ENCODE measurements around the gene TEKT4. TPM values are rescaled to one million over a fixed set of nuclear protein-coding genes. Genes with fewer than 3 reads are reported as not detected.

The TEKT4 gene
- total and polyA plus RNA-seq, 2 of the 13 experiments (the other 11 are each of a cell fraction or from before 2014, with no cell fraction given), result not detected

DNA sequence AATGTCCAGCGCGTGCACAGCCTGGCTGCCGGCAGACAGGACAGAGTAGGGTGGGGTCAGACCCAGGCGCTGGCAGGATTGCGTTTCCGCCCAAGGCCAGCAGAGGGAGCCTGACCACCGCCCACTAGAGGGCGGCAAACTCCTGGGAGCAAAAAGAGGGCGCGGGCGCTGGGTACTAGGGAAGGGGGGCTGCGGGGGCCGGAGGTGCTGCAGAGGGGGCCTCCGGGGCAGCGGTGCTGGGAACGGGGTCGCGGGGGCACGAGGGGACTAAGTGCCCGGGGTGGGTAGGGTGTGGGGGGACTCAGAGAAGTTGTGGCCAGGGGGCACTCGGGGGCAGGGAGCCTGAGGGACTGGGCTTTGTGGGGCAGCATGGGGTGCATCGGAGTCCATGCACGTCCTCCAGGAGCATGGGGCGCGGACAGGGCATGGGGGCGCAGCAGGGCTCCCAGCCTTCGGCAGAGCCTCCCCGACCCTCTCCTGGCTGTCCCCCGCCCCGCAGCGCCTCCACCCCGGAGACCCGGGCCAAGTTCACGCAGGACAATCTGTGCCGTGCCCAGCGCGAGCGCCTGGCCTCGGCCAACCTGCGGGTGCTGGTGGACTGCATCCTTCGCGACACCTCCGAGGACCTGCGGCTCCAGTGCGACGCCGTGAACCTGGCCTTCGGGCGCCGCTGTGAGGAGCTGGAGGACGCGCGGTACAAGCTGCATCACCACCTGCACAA lies 3.2 kb downstream of the TEKT4 start (continued):
- TF ChIP-seq NR2F2 (IDR thresholded peaks at IDR 0.05; ENCODE audit: borderline replicate concordance, low read depth), result no peak
- TF ChIP-seq GABPB1 (CRISPR knock-in tag; IDR thresholded peaks at IDR 0.05), result peak; percentile 47
- TF ChIP-seq ZNF10 (CRISPR knock-in tag; IDR thresholded peaks at IDR 0.05; ENCODE audit: borderline replicate concordance, low read depth), result no peak
- TF ChIP-seq JARID2 (CRISPR knock-in tag; IDR thresholded peaks at IDR 0.05; ENCODE audit: insufficient replicate concordance), result no peak
- no peak for TF ChIP-seq ARID4A (CRISPR knock-in tag; IDR thresholded peaks at IDR 0.05; ENCODE audit: borderline replicate concordance)
- TF ChIP-seq ZNF431 (CRISPR knock-in tag; IDR thresholded peaks at IDR 0.05; ENCODE audit: borderline replicate concordance, low read depth), result no peak
- TF ChIP-seq ZNF274 (CRISPR knock-in tag; IDR thresholded peaks at IDR 0.05), result peak; percentile 62; the same call in 1 of the 2 replicates
- TF ChIP-seq, protein P1, sequence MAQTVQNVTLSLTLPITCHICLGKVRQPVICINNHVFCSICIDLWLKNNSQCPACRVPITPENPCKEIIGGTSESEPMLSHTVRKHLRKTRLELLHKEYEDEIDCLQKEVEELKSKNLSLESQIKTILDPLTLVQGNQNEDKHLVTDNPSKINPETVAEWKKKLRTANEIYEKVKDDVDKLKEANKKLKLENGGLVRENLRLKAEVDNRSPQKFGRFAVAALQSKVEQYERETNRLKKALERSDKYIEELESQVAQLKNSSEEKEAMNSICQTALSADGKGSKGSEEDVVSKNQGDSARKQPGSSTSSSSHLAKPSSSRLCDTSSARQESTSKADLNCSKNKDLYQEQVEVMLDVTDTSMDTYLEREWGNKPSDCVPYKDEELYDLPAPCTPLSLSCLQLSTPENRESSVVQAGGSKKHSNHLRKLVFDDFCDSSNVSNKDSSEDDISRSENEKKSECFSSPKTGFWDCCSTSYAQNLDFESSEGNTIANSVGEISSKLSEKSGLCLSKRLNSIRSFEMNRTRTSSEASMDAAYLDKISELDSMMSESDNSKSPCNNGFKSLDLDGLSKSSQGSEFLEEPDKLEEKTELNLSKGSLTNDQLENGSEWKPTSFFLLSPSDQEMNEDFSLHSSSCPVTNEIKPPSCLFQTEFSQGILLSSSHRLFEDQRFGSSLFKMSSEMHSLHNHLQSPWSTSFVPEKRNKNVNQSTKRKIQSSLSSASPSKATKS (CRISPR knock-in tag; IDR thresholded peaks at IDR 0.05), result no peak
- TF ChIP-seq BHLHE40 (IDR thresholded peaks at IDR 0.05; ENCODE audit: low read length), result 0 out of 2 replicates have a peak, but pooled peaks have one; percentile 14
- no peak for TF ChIP-seq KLF6 (CRISPR knock-in tag; IDR thresholded peaks at IDR 0.05)
- TF ChIP-seq STAG1 (CRISPR knock-in tag; IDR thresholded peaks at IDR 0.05), result peak; percentile 66
- peak; percentile 54; the same call in 1 of the 2 replicates for TF ChIP-seq PATZ1 (CRISPR knock-in tag; IDR thresholded peaks at IDR 0.05)
- TF ChIP-seq ZNF670 (CRISPR knock-in tag; IDR thresholded peaks at IDR 0.05; ENCODE audit: borderline replicate concordance), result no peak
- TF ChIP-seq ZBTB7A (CRISPR knock-in tag; IDR thresholded peaks at IDR 0.05), result no peak
- no peak for TF ChIP-seq ZNF44 (CRISPR knock-in tag; IDR thresholded peaks at IDR 0.05)
- no peak for TF ChIP-seq ZNF781 (CRISPR knock-in tag; IDR thresholded peaks at IDR 0.05; ENCODE audit: borderline replicate concordance, not compliant biosample characterization)
- TF ChIP-seq MEF2D (CRISPR knock-in tag; IDR thresholded peaks at IDR 0.05), result no peak
- peak; percentile 33; the same call in 1 of the 2 replicates for TF ChIP-seq SMC3 (IDR thresholded peaks at IDR 0.05; ENCODE audit: low read length)
- peak; percentile 31; the same call in 1 of the 2 replicates for TF ChIP-seq SP4 (CRISPR knock-in tag; IDR thresholded peaks at IDR 0.05)
- no peak for TF ChIP-seq ZNF570 (CRISPR knock-in tag; IDR thresholded peaks at IDR 0.05; ENCODE audit: borderline replicate concordance)
- no peak for TF ChIP-seq FOXK2 (IDR thresholded peaks at IDR 0.05)
- 0 out of 2 replicates have a peak, but pooled peaks have one; percentile 53 for TF ChIP-seq HNRNPL (IDR thresholded peaks at IDR 0.05; ENCODE audit: low read depth, low read length)
- TF ChIP-seq RAD21 (CRISPR knock-in tag; IDR thresholded peaks at IDR 0.05), result peak; percentile 68

Data from HepG2 (cell line).